Stimulated activated naive B cell treated with anti-CD40 and anti-IgM and Interleukin-4, amounts not matched to agents 10 μg/mL and 1 μg/mL and 100 μg/mL, for 72 hours (primary cell): ENCODE measurements around the gene ROBO1.

Experiments used
- ATAC-seq, 2 donors: fragments of 150-1000 bp; cut with Tn5 transposase; replicated peaks; 2 replicates each; pipeline ENCODE4 v1.10.0; 2021; ENCODE audit warnings: moderate library complexity in 1 of 2
- DNase-seq: peaks from one replicate; pipeline ENCODE4 v3.0.0; 2021
- H3K27ac Mint-ChIP-seq: one replicate; pipeline ENCODE4 v1.8.0; 2022; ENCODE audit warnings: mild to moderate bottlenecking, mixed read lengths
- H3K27me3 Mint-ChIP-seq, 2 donors: one replicate each; pipeline ENCODE4 v1.8.0; 2022; ENCODE audit warnings: mixed read lengths in 2 of 2
- H3K36me3 Mint-ChIP-seq, 2 donors: one replicate each; pipeline ENCODE4 v1.8.0; 2022; ENCODE audit warnings: mixed read lengths in 2 of 2, mild to moderate bottlenecking in 1 of 2
- H3K4me1 Mint-ChIP-seq, 2 donors: one replicate each; pipeline ENCODE4 v1.8.0; 2022; ENCODE audit warnings: mixed read lengths in 2 of 2, mild to moderate bottlenecking in 1 of 2
- H3K4me3 Mint-ChIP-seq, 2 donors: one replicate each; pipeline ENCODE4 v1.8.0; 2022; ENCODE audit warnings: mild to moderate bottlenecking in 2 of 2, mixed read lengths in 2 of 2, moderate library complexity in 1 of 2
- H3K9me3 Mint-ChIP-seq, 2 donors: one replicate each; pipeline ENCODE4 v1.8.0; 2022; ENCODE audit warnings: mixed read lengths in 2 of 2, mild to moderate bottlenecking in 1 of 2

The ROBO1 gene

GRCh38 chr3:79009861-79010260 lies 757.9 kb downstream of the ROBO1 start:
- ATAC-seq (no peak), DNase-seq (no peak)
- Mint-ChIP-seq H3K27ac (no peak overlapping the region), H3K4me1 (no peaks in the 10 kb centered on the region), H3K36me3 (no peaks in the 10 kb centered on the region), H3K27me3 (no peaks in the 10 kb centered on the region), H3K4me3 (no peak overlapping the region), H3K9me3 (no peaks in the 10 kb centered on the region)

- Mint-ChIP-seq H3K4me3 (no peak overlapping the region), H3K4me1 (no peaks in the 10 kb centered on the region), H3K27me3 (no peaks in the 10 kb centered on the region), H3K36me3 (no peaks in the 10 kb centered on the region), H3K27ac (no peak overlapping the region), H3K9me3 (no peaks in the 10 kb centered on the region)
- no peak for DNase-seq
- no peak for ATAC-seq
Observed at GRCh38 chr3:79006077-79006476, 761.7 kb downstream of the ROBO1 start.

GRCh38 chr3:79005084-79005483 lies 762.7 kb downstream of the ROBO1 start:
- no peak for DNase-seq
- no peaks in the 10 kb centered on the region for H3K36me3 Mint-ChIP-seq
- no peak for ATAC-seq
- no peaks in the 10 kb centered on the region for H3K4me1 Mint-ChIP-seq
- H3K27ac Mint-ChIP-seq, result no peak overlapping the region
- H3K9me3 Mint-ChIP-seq, result no peaks in the 10 kb centered on the region
- H3K4me3 Mint-ChIP-seq, result no peak overlapping the region
- no peaks in the 10 kb centered on the region for H3K27me3 Mint-ChIP-seq

GRCh38 chr3:79003994-79004393 lies 763.8 kb downstream of the ROBO1 start:
- no peaks in the 10 kb centered on the region for H3K4me1 Mint-ChIP-seq
- H3K36me3 Mint-ChIP-seq, result no peaks in the 10 kb centered on the region
- H3K27me3 Mint-ChIP-seq, result no peaks in the 10 kb centered on the region
- H3K27ac Mint-ChIP-seq, result no peak overlapping the region
- DNase-seq (no peak), ATAC-seq (no peak)
- H3K4me3 Mint-ChIP-seq, result no peak overlapping the region
- H3K9me3 Mint-ChIP-seq, result peaks cover 0 to 1% of the 10 kb centered on the region in 2 donors

- Mint-ChIP-seq H3K27ac (no peak overlapping the region), H3K9me3 (peaks cover 3 to 5% of the 10 kb centered on the region in 2 donors), H3K4me1 (no peaks in the 10 kb centered on the region), H3K27me3 (no peaks in the 10 kb centered on the region), H3K4me3 (no peak overlapping the region), H3K36me3 (no peaks in the 10 kb centered on the region)
- DNase-seq (no peak), ATAC-seq (no peak)
Observed at GRCh38 chr3:79002465-79003372, 765.1 kb downstream of the ROBO1 start.

GRCh38 chr3:79001255-79001654 lies 766.5 kb downstream of the ROBO1 start:
- Mint-ChIP-seq H3K4me1 (no peaks in the 10 kb centered on the region), H3K27ac (no peak overlapping the region), H3K27me3 (no peaks in the 10 kb centered on the region), H3K36me3 (no peaks in the 10 kb centered on the region), H3K9me3 (peaks cover 5 to 8% of the 10 kb centered on the region in 2 donors), H3K4me3 (no peak overlapping the region)
- no peak for ATAC-seq
- DNase-seq, result no peak

GRCh38 chr3:78999139-78999538 lies 768.7 kb downstream of the ROBO1 start:
- no peaks in the 10 kb centered on the region for H3K4me1 Mint-ChIP-seq
- no peak overlapping the region for H3K27ac Mint-ChIP-seq
- peaks cover 6 to 10% of the 10 kb centered on the region in 2 donors for H3K9me3 Mint-ChIP-seq
- no peaks in the 10 kb centered on the region for H3K27me3 Mint-ChIP-seq
- DNase-seq (no peak), ATAC-seq (no peak)
- no peaks in the 10 kb centered on the region for H3K36me3 Mint-ChIP-seq
- no peak overlapping the region for H3K4me3 Mint-ChIP-seq

- Mint-ChIP-seq H3K4me1 (no peaks in the 10 kb centered on the region), H3K9me3 (peaks cover 8 to 10% of the 10 kb centered on the region in 2 donors), H3K4me3 (no peak overlapping the region), H3K27me3 (no peaks in the 10 kb centered on the region), H3K36me3 (no peaks in the 10 kb centered on the region), H3K27ac (no peak overlapping the region)
- no peak for ATAC-seq
- no peak for DNase-seq
Observed at GRCh38 chr3:78995087-78995486, 772.7 kb downstream of the ROBO1 start.

DNA sequence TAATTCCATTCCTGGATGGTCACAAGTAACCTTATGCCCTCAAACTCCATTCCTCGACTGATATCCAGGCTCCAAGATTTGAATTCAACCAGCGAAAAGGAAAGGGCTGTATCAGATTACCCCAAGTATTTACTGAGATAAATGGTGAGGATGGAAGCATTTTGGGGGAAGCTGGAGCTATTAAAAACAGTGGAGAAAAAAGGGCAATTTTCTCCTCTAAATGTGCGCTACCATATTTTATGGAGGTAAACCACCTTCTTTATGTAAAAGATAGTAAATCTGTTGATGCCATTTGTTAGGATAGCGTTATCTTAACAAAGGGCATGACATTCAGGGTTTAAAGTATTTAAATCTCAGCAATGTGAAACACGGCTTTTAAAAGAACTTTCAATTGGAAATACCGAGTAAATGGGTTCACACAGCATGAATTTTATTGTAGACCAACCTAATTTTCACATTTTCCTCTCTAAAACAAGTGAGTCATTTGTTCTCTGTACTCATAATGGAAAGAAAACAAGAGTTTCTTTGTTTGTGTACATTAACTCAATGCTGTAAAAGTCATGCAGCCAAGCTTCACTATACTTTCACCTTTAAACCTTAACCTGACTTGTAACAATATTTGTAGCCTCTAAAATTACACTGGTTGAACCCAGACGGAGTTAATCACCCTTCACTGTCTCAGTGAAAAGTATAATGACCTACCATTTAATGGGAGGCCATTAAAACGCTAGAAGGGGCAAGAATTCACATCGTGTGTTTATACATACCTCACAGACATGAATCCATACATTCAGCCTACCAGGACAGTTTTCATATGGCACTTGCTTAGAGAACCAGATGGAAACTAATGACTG lies 773.4 kb downstream of the ROBO1 start:
- no peaks in the 10 kb centered on the region for H3K27me3 Mint-ChIP-seq
- H3K27ac Mint-ChIP-seq, result no peak overlapping the region
- ATAC-seq (no peak), DNase-seq (no peak)
- H3K36me3 Mint-ChIP-seq, result no peaks in the 10 kb centered on the region
- H3K9me3 Mint-ChIP-seq, result peaks cover 8 to 10% of the 10 kb centered on the region in 2 donors
- H3K4me3 Mint-ChIP-seq, result no peak overlapping the region
- H3K4me1 Mint-ChIP-seq, result no peaks in the 10 kb centered on the region

GRCh38 chr3:78993375-78993774 lies 774.4 kb downstream of the ROBO1 start:
- Mint-ChIP-seq H3K4me3 (no peak overlapping the region), H3K4me1 (no peaks in the 10 kb centered on the region), H3K36me3 (no peaks in the 10 kb centered on the region), H3K27ac (no peak overlapping the region), H3K27me3 (no peaks in the 10 kb centered on the region), H3K9me3 (peaks cover 3 to 7% of the 10 kb centered on the region in 2 donors)
- no peak for DNase-seq
- no peak for ATAC-seq

- no peak overlapping the region for H3K27ac Mint-ChIP-seq
- no peaks in the 10 kb centered on the region for H3K27me3 Mint-ChIP-seq
- H3K4me3 Mint-ChIP-seq, result no peak overlapping the region
- no peak for ATAC-seq
- no peaks in the 10 kb centered on the region for H3K36me3 Mint-ChIP-seq
- no peaks in the 10 kb centered on the region for H3K4me1 Mint-ChIP-seq
- H3K9me3 Mint-ChIP-seq, result peaks cover 3 to 7% of the 10 kb centered on the region in 2 donors
- no peak for DNase-seq
Observed at GRCh38 chr3:78992830-78993229, 775.0 kb downstream of the ROBO1 start.

DNA sequence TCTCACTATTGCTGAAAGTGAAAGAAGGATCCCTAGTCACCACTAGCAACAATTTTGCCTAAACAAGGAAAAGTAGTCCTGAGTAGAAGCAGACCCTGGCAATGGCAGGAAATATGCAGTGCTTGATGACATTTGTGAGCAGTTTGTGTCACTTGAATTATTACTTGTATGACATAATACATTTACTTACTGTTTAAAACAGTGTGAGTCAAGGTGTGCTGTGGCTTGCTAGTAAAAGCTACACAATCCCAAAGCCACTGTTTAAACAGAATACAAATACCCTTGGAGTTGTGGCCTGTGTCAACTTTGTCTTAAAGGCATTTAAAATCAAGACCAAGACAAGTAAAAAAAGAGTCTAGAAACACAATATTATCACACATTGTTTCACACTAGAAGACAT lies 775.4 kb downstream of the ROBO1 start:
- ATAC-seq (no peak), DNase-seq (no peak)
- no peaks in the 10 kb centered on the region for H3K27me3 Mint-ChIP-seq
- no peaks in the 10 kb centered on the region for H3K4me1 Mint-ChIP-seq
- H3K4me3 Mint-ChIP-seq, result no peak overlapping the region
- no peaks in the 10 kb centered on the region for H3K36me3 Mint-ChIP-seq
- peaks cover 3 to 7% of the 10 kb centered on the region in 2 donors for H3K9me3 Mint-ChIP-seq
- H3K27ac Mint-ChIP-seq, result no peak overlapping the region

DNA sequence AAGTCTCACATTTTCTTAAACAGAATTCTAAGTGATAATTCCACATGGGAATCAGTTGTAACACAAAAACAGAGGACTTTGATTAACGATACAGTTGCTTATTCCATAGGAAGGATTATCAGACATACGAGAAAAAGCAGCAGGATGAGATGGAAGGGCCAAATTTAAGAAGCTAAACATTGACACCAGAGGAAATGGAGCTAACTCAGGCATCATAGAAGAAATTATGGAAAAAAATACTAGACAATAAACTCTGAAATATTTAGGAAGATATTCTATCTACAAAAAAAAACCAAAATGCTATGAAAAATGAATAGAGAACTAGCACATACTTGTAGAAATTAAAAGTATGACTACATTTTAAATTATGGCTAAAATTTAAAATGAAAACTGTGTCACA lies 776.1 kb downstream of the ROBO1 start:
- DNase-seq (no peak), ATAC-seq (no peak)
- Mint-ChIP-seq H3K27ac (no peak overlapping the region), H3K4me1 (no peaks in the 10 kb centered on the region), H3K4me3 (no peak overlapping the region), H3K27me3 (no peaks in the 10 kb centered on the region), H3K36me3 (no peaks in the 10 kb centered on the region), H3K9me3 (peaks cover 3 to 6% of the 10 kb centered on the region in 2 donors)

GRCh38 chr3:78990156-78990555 lies 777.6 kb downstream of the ROBO1 start:
- DNase-seq (no peak), ATAC-seq (no peak)
- H3K27ac Mint-ChIP-seq, result no peak overlapping the region
- H3K9me3 Mint-ChIP-seq, result peaks cover 0 to 3% of the 10 kb centered on the region in 2 donors
- no peaks in the 10 kb centered on the region for H3K27me3 Mint-ChIP-seq
- no peaks in the 10 kb centered on the region for H3K36me3 Mint-ChIP-seq
- no peak overlapping the region for H3K4me3 Mint-ChIP-seq
- H3K4me1 Mint-ChIP-seq, result no peaks in the 10 kb centered on the region

DNA sequence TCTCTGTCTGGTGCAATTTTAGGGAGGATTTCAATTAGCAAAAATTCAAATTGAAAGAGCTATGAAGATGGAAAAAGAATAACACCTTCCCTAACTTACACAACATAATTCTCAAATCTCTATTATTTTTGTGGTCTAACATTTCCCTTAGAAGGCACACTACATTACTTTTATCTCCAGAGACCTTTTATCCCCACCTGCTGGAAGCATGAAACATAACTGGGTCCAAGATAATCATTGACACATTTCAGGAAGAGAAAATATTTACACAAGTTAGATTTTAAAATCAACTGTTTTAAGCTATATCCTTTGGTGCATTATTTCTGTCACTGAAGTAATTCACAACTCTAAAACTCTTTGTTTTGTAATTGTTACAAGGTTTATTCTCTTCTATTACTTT lies 779.5 kb downstream of the ROBO1 start:
- no peak overlapping the region for H3K4me3 Mint-ChIP-seq
- H3K36me3 Mint-ChIP-seq, result no peaks in the 10 kb centered on the region
- peaks cover 0 to 2% of the 10 kb centered on the region in 2 donors for H3K9me3 Mint-ChIP-seq
- H3K27me3 Mint-ChIP-seq, result no peaks in the 10 kb centered on the region
- ATAC-seq (no peak), DNase-seq (no peak)
- H3K4me1 Mint-ChIP-seq, result no peaks in the 10 kb centered on the region
- no peak overlapping the region for H3K27ac Mint-ChIP-seq
